ENCODE measurements around the gene SMAD9.

GRCh38 chr13:36883824-36884223 is 36.2 kb downstream of the SMAD9 start:
- TF ChIP-seq CHD2 (IDR thresholded peaks at IDR 0.05; ENCODE audit: low read length) (no peak), E2F6 (IDR thresholded peaks at IDR 0.05) (no peak), CTCF (IDR thresholded peaks at IDR 0.05; ENCODE audit: control extremely low read depth in 1 of 3, insufficient read depth in 1 of 3, low read depth in 1 of 3, low read length in 3 of 3) (no peak), RFX5 (IDR thresholded peaks at IDR 0.05; ENCODE audit: borderline replicate concordance, low read depth, low read length) (no peak), CBX5 (IDR thresholded peaks at IDR 0.05; ENCODE audit: low read depth, low read length) (no peak), TAF1 (IDR thresholded peaks at IDR 0.05; ENCODE audit: low read depth, low read length) (no peak), JUND (IDR thresholded peaks at IDR 0.05; ENCODE audit: low read length) (no peak), GTF2F1 (IDR thresholded peaks at IDR 0.05; ENCODE audit: borderline replicate concordance, low read depth, low read length) (no peak), BRCA1 (IDR thresholded peaks at IDR 0.05; ENCODE audit: low read depth, low read length) (no peak)
- TF ChIP-seq, protein P1, sequence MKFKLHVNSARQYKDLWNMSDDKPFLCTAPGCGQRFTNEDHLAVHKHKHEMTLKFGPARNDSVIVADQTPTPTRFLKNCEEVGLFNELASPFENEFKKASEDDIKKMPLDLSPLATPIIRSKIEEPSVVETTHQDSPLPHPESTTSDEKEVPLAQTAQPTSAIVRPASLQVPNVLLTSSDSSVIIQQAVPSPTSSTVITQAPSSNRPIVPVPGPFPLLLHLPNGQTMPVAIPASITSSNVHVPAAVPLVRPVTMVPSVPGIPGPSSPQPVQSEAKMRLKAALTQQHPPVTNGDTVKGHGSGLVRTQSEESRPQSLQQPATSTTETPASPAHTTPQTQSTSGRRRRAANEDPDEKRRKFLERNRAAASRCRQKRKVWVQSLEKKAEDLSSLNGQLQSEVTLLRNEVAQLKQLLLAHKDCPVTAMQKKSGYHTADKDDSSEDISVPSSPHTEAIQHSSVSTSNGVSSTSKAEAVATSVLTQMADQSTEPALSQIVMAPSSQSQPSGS (IDR thresholded peaks at IDR 0.05; ENCODE audit: low read length): no peak
- TF ChIP-seq, protein P2, sequence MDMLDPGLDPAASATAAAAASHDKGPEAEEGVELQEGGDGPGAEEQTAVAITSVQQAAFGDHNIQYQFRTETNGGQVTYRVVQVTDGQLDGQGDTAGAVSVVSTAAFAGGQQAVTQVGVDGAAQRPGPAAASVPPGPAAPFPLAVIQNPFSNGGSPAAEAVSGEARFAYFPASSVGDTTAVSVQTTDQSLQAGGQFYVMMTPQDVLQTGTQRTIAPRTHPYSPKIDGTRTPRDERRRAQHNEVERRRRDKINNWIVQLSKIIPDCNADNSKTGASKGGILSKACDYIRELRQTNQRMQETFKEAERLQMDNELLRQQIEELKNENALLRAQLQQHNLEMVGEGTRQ (IDR thresholded peaks at IDR 0.05; ENCODE audit: low read length): no peak
